OCI-LY7 (cell line): ENCODE measurements around the gene SEMA3C. TPM values are rescaled to one million over a fixed set of nuclear protein-coding genes. Genes with fewer than 3 reads are reported as not detected.

Experiments
- BruUV-seq: library from RNA; stranded (reverse); fragments of 400-500 nt; replicated peaks from 2 replicates; lab custom pipeline; 2021; lab: Mats Ljungman, UMichigan
- CTCF ChIA-PET: fragments of 300-600 bp; sonication (Branson Sonifier 250); formaldehyde crosslinking; loops from one replicate; lab custom pipeline; 2022; ENCODE audit warnings: antibody characterized with exemption; ENCODE audit not compliant: unreplicated experiment; lab: Charles Lee
- POLR2A ChIA-PET: fragments of 300-600 bp; sonication (Branson Sonifier 250); formaldehyde crosslinking; loops from one replicate; lab custom pipeline; 2022; ENCODE audit warnings: antibody characterized with exemption; lab: Charles Lee
- DNase-seq: peaks from one replicate; pipeline ENCODE4 v3.0.0-alpha.2; 2015; ENCODE audit warnings: low spot score
- H2AFZ ChIP-seq: fragments of 200-600 bp; sonication (generic), shearing (Covaris generic); 2 replicates; pipeline ENCODE4 v1.6.1; 2014; ENCODE audit warnings: mild to moderate bottlenecking, antibody characterized with exemption, low read length, moderate library complexity
- H3K27ac ChIP-seq: fragments of 200-600 bp; sonication (generic); 2 replicates; pipeline ENCODE4 v1.5.1; 2014; ENCODE audit warnings: mixed run types, low read depth, mild to moderate bottlenecking, moderate library complexity, low read length, inconsistent platforms; ENCODE audit not compliant: poor library complexity, severe bottlenecking
- H3K36me3 ChIP-seq: fragments of 200-600 bp; sonication (generic); 2 replicates; pipeline ENCODE4 v1.6.1; 2014; ENCODE audit warnings: mild to moderate bottlenecking, antibody characterized with exemption, low read length, moderate library complexity, mixed read lengths; ENCODE audit not compliant: insufficient read depth
- H3K4me1 ChIP-seq: fragments of 200-600 bp; sonication (generic); 2 replicates; pipeline ENCODE4 v1.5.1; 2014; ENCODE audit warnings: mild to moderate bottlenecking, low read length; ENCODE audit not compliant: insufficient read depth, poor library complexity, severe bottlenecking
- H3K4me2 ChIP-seq: fragments of 200-600 bp; sonication (generic); 2 replicates; pipeline ENCODE4 v1.6.1; 2014; ENCODE audit warnings: mild to moderate bottlenecking, low read length
- H3K4me3 ChIP-seq: fragments of 200-600 bp; sonication (generic); 2 replicates; pipeline ENCODE4 v1.5.1; 2014; ENCODE audit warnings: mild to moderate bottlenecking, low read depth, low read length; ENCODE audit not compliant: poor library complexity, severe bottlenecking
- H3K79me2 ChIP-seq: fragments of 200-600 bp; sonication (generic); 2 replicates; pipeline ENCODE4 v1.6.1; 2016; ENCODE audit warnings: low read depth, mild to moderate bottlenecking, low read length, moderate library complexity, mixed read lengths; ENCODE audit not compliant: insufficient read depth
- H3K9me2 ChIP-seq: fragments of 200-600 bp; sonication (generic); 2 replicates; pipeline ENCODE4 v1.6.1; 2016; ENCODE audit warnings: mild to moderate bottlenecking, low read length, mixed read lengths; ENCODE audit not compliant: insufficient read depth
- H3K9me3 ChIP-seq: fragments of 200-600 bp; sonication (generic); 2 replicates; pipeline ENCODE4 v1.6.1; 2014; ENCODE audit warnings: mild to moderate bottlenecking, mixed run types, low read length, mixed read lengths
- H4K20me1 ChIP-seq: fragments of 200-600 bp; sonication (generic); 2 replicates; pipeline ENCODE4 v1.6.1; 2014; ENCODE audit warnings: mild to moderate bottlenecking, antibody characterized with exemption, low read length, moderate library complexity, mixed read lengths; ENCODE audit not compliant: insufficient read depth
- EZH2phosphoT487 ChIP-seq: fragments of 200-600 bp; sonication (generic); IDR thresholded peaks from 2 replicates; pipeline ENCODE4 v1.6.1; 2018; ENCODE audit warnings: low read depth, borderline replicate concordance, mild to moderate bottlenecking, mixed run types, antibody characterized with exemption, low read length, moderate library complexity, mixed read lengths
- intact Hi-C: fragments of 100-400 bp; cut with micrococcal nuclease; formaldehyde crosslinking; loops from one replicate; pipeline ENCODE4 v1.10.0; 2022; ENCODE audit not compliant: unreplicated experiment
- total RNA-seq, 2 experiments: library from RNA; depleted of rRNA in 1 of 2; stranded (reverse); fragments of >200 nt in 1 of 2; shearing (Covaris generic) in 1 of 2; gene quantifications; 2 replicates each; pipeline ENCODE4 v1.2.3, GENCODE V29; 2014 to 2022
- TF ChIP-seq, protein P1 (sequence below): fragments of 200-600 bp; sonication (generic); conservative IDR thresholded peaks from 2 replicates; pipeline ENCODE4 v1.5.1; 2014; ENCODE audit warnings: mild to moderate bottlenecking, antibody characterized with exemption, low read length, moderate library complexity, mixed read lengths

Gene SEMA3C
- total RNA-seq, 2 experiments from 2014 or later = not detected

GRCh38 chr7:80918399-80918798, 452 bp downstream of the SEMA3C start:
- no peaks in the 10 kb centered on the region for H3K4me1 ChIP-seq
- CTCF ChIA-PET = no interaction called here
- no peak overlapping the region for H3K4me3 ChIP-seq
- TF ChIP-seq, protein P1, sequence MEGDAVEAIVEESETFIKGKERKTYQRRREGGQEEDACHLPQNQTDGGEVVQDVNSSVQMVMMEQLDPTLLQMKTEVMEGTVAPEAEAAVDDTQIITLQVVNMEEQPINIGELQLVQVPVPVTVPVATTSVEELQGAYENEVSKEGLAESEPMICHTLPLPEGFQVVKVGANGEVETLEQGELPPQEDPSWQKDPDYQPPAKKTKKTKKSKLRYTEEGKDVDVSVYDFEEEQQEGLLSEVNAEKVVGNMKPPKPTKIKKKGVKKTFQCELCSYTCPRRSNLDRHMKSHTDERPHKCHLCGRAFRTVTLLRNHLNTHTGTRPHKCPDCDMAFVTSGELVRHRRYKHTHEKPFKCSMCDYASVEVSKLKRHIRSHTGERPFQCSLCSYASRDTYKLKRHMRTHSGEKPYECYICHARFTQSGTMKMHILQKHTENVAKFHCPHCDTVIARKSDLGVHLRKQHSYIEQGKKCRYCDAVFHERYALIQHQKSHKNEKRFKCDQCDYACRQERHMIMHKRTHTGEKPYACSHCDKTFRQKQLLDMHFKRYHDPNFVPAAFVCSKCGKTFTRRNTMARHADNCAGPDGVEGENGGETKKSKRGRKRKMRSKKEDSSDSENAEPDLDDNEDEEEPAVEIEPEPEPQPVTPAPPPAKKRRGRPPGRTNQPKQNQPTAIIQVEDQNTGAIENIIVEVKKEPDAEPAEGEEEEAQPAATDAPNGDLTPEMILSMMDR = no peak
- intact Hi-C loops = no loop called here
- no peaks in the 10 kb centered on the region for H3K79me2 ChIP-seq
- no peaks in the 10 kb centered on the region for H4K20me1 ChIP-seq
- no peaks in the 10 kb centered on the region for H3K9me3 ChIP-seq
- no peak overlapping the region for H3K4me2 ChIP-seq
- H2AFZ ChIP-seq = no peak overlapping the region
- H3K27ac ChIP-seq = no peak overlapping the region
- H3K9me2 ChIP-seq = no peaks in the 10 kb centered on the region; the same call in 1 of the 2 replicates
- POLR2A ChIA-PET = interaction anchor here (0.7 kb wide), 1 partner anchor 1948 kb away, joined by 5 read pairs; no protein-coding TSS in a partner anchor
- no TSS peak for BruUV-seq
- DNase-seq = no peak
- no peaks in the 10 kb centered on the region for H3K36me3 ChIP-seq

GRCh38 chr7:80916770-80917741, 1.8 kb downstream of the SEMA3C start:
- Histone ChIP-seq H3K36me3 (no peaks in the 10 kb centered on the region), H3K27ac (no peak overlapping the region), H3K9me2 (no peaks in the 10 kb centered on the region; the same call in 1 of the 2 replicates), H3K9me3 (no peaks in the 10 kb centered on the region), H3K4me3 (no peak overlapping the region), H3K79me2 (no peaks in the 10 kb centered on the region), H2AFZ (no peak overlapping the region), H4K20me1 (no peaks in the 10 kb centered on the region), H3K4me2 (no peak overlapping the region), H3K4me1 (no peaks in the 10 kb centered on the region)
- POLR2A ChIA-PET = interaction anchor here (0.6 kb wide), 1 partner anchor 65 kb away, joined by 4 read pairs; no protein-coding TSS in a partner anchor
- CTCF ChIA-PET = no interaction called here
- intact Hi-C loops = no loop called here
- no peak for DNase-seq
- no peak for TF ChIP-seq EZH2phosphoT487
- TF ChIP-seq, protein P1 = no peak
- BruUV-seq = no TSS peak

DNA sequence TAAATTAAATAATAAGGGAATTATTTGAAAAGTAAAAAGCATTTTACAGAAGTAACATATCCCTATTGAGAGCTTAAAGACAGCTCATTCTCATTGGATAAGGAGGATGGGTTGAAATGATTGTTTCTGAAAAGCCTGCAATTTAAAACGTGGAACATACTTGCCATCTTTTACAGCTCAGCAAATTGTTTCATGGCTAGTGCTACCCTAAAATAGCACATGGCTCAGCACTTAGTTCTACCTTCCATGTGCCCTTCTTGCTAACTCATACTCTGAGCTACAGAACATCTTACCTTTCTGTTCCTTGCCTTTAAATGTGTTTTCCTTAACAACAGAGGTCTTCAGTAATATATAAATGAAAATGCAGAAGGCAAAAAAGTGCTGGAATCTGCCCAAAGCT, 8.6 kb downstream of the SEMA3C start:
- no peaks in the 10 kb centered on the region for H4K20me1 ChIP-seq
- H3K36me3 ChIP-seq = no peaks in the 10 kb centered on the region
- H3K9me3 ChIP-seq = no peaks in the 10 kb centered on the region
- no peak for TF ChIP-seq EZH2phosphoT487
- TF ChIP-seq, protein P1 = no peak
- H3K9me2 ChIP-seq = no peaks in the 10 kb centered on the region; the same call in 1 of the 2 replicates
- no peak for DNase-seq
- H3K27ac ChIP-seq = no peak overlapping the region
- H3K79me2 ChIP-seq = no peaks in the 10 kb centered on the region
- H3K4me3 ChIP-seq = no peak overlapping the region
- no peaks in the 10 kb centered on the region for H3K4me1 ChIP-seq
- CTCF ChIA-PET = no interaction called here
- no peak overlapping the region for H3K4me2 ChIP-seq
- POLR2A ChIA-PET = interaction anchor here (1.1 kb wide), 1 partner anchor 13 kb away, joined by 3 read pairs; no protein-coding TSS in a partner anchor
- no TSS peak for BruUV-seq
- H2AFZ ChIP-seq = no peak overlapping the region
- intact Hi-C loops = no loop called here
